HepG2 (cell line): ENCODE measurements around the gene ELAVL3. TPM values are rescaled to one million over a fixed set of nuclear protein-coding genes. Genes with fewer than 3 reads are reported as not detected.
A peak's percentile ranks its signal among the peaks of the same experiment; 100 is the strongest.

Source experiments
- FOXO1 ChIP-seq: sonication (generic); formaldehyde crosslinking; IDR thresholded peaks from 2 replicates; pipeline ENCODE4 v1.4.0; 2020; ENCODE audit warnings: missing genetic modification reagents
- GATAD1 ChIP-seq: IDR thresholded peaks from 2 replicates; pipeline ENCODE4 v1.6.1; 2016; ENCODE audit warnings: missing genetic modification reagents, missing compliant biosample characterization
- GFI1 ChIP-seq: sonication (generic); formaldehyde crosslinking; IDR thresholded peaks from 2 replicates; pipeline ENCODE4 v1.5.0; 2020; ENCODE audit warnings: missing genetic modification reagents, mild to moderate bottlenecking, borderline replicate concordance
- HNRNPH1 ChIP-seq: fragments of 200-400 bp; formaldehyde crosslinking; optimal IDR thresholded peaks from 2 replicates; pipeline ENCODE3; 2017; ENCODE audit warnings: mild to moderate bottlenecking, low read depth, low read length
- HNRNPK ChIP-seq: fragments of 200-400 bp; formaldehyde crosslinking; IDR thresholded peaks from 2 replicates; pipeline ENCODE4 v1.6.1; 2018; ENCODE audit warnings: low read length, low read depth, moderate library complexity, mild to moderate bottlenecking; ENCODE audit not compliant: poor library complexity, severe bottlenecking
- IKZF4 ChIP-seq: sonication (generic); formaldehyde crosslinking; IDR thresholded peaks from 2 replicates; pipeline ENCODE4 v1.5.1; 2020; ENCODE audit warnings: borderline replicate concordance, mild to moderate bottlenecking, low read depth, missing genetic modification reagents; ENCODE audit errors: not compliant biosample characterization
- IRF2 ChIP-seq: IDR thresholded peaks from 2 replicates; pipeline ENCODE4 v1.6.1; 2018; ENCODE audit warnings: missing genetic modification reagents, missing compliant biosample characterization
- IRF9 ChIP-seq: sonication (generic); formaldehyde crosslinking; IDR thresholded peaks from 2 replicates; pipeline ENCODE4 v1.8.0; 2022; ENCODE audit warnings: missing genetic modification reagents, mild to moderate bottlenecking, borderline replicate concordance
- KDM2A ChIP-seq: sonication (generic); formaldehyde crosslinking; IDR thresholded peaks from 2 replicates; pipeline ENCODE4 v1.4.0; 2020; ENCODE audit warnings: low read depth, missing genetic modification reagents, borderline replicate concordance
- KDM5A ChIP-seq: fragments of 200-600 bp; sonication (generic); IDR thresholded peaks from 2 replicates; pipeline ENCODE4 v1.7.0; 2018; ENCODE audit warnings: antibody characterized with exemption, mild to moderate bottlenecking, low read length, borderline replicate concordance
- MTERF4 ChIP-seq: sonication (generic); formaldehyde crosslinking; IDR thresholded peaks from 2 replicates; pipeline ENCODE4 v1.8.0; 2023; ENCODE audit warnings: mild to moderate bottlenecking, missing genetic modification reagents
- ONECUT2 ChIP-seq: sonication (generic); formaldehyde crosslinking; IDR thresholded peaks from 2 replicates; pipeline ENCODE4 v1.4.0; 2020; ENCODE audit warnings: missing genetic modification reagents
- POLR2AphosphoS2 ChIP-seq: IDR thresholded peaks from 2 replicates; pipeline ENCODE4 v1.6.1; 2011; ENCODE audit warnings: low read depth, low read length, improper control_type of control experiment
- RBFOX2 ChIP-seq: fragments of 200-400 bp; formaldehyde crosslinking; IDR thresholded peaks from 2 replicates; pipeline ENCODE4 v1.6.1; 2017; ENCODE audit warnings: low read depth, mild to moderate bottlenecking, low read length
- SOX13 ChIP-seq, 3 experiments: fragments of 450-650 bp in 1 of 3; sonication (generic) in 1 of 3; formaldehyde crosslinking in 1 of 3; IDR thresholded peaks in 2 of 3; conservative IDR thresholded peaks in 1 of 3; 2 replicates each; pipeline versions ENCODE4 v1.5.0 to v1.6.1; 2016 to 2020; ENCODE audit warnings: antibody characterized with exemption in 1 of 3, mild to moderate bottlenecking in 1 of 3, missing compliant biosample characterization in 1 of 3, missing genetic modification reagents in 1 of 3, moderate library complexity in 1 of 3
- YEATS4 ChIP-seq: sonication (generic); formaldehyde crosslinking; IDR thresholded peaks from 2 replicates; pipeline ENCODE4 v1.4.0; 2020; ENCODE audit warnings: missing genetic modification reagents, borderline replicate concordance
- ZC3H13 ChIP-seq: sonication (generic); formaldehyde crosslinking; IDR thresholded peaks from 2 replicates; pipeline ENCODE4 v1.8.1; 2023; ENCODE audit warnings: mild to moderate bottlenecking, missing genetic modification reagents, moderate library complexity
- ZFY ChIP-seq: sonication (generic); formaldehyde crosslinking; IDR thresholded peaks from 2 replicates; pipeline ENCODE4 v1.4.0; 2020; ENCODE audit warnings: missing genetic modification reagents
- ZNF383 ChIP-seq: sonication (generic); formaldehyde crosslinking; IDR thresholded peaks from 2 replicates; pipeline ENCODE4 v1.4.0; 2020; ENCODE audit warnings: missing genetic modification reagents, mild to moderate bottlenecking, borderline replicate concordance
- ZNF543 ChIP-seq: sonication (generic); formaldehyde crosslinking; IDR thresholded peaks from 2 replicates; pipeline ENCODE4 v1.4.0; 2020; ENCODE audit warnings: mild to moderate bottlenecking, missing genetic modification reagents
- ZNF546 ChIP-seq: sonication (generic); formaldehyde crosslinking; conservative IDR thresholded peaks from 2 replicates; pipeline ENCODE4 v1.8.1; 2023; ENCODE audit warnings: mild to moderate bottlenecking, missing genetic modification reagents
- ZNF557 ChIP-seq: sonication (generic); formaldehyde crosslinking; IDR thresholded peaks from 2 replicates; pipeline ENCODE4 v1.4.0; 2020; ENCODE audit warnings: missing genetic modification reagents
- ZNF605 ChIP-seq: sonication (generic); formaldehyde crosslinking; IDR thresholded peaks from 2 replicates; pipeline ENCODE4 v1.8.0; 2022; ENCODE audit warnings: mild to moderate bottlenecking, missing genetic modification reagents
- ZNF737 ChIP-seq: sonication (generic); formaldehyde crosslinking; IDR thresholded peaks from 2 replicates; pipeline ENCODE4 v1.5.0; 2020; ENCODE audit warnings: missing genetic modification reagents, mild to moderate bottlenecking, borderline replicate concordance
- ZNF761 ChIP-seq: sonication (generic); formaldehyde crosslinking; conservative IDR thresholded peaks from 2 replicates; pipeline ENCODE4 v1.4.0; 2020; ENCODE audit warnings: mild to moderate bottlenecking, missing genetic modification reagents
- ZNF770 ChIP-seq: sonication (generic); formaldehyde crosslinking; IDR thresholded peaks from 2 replicates; pipeline ENCODE4 v1.5.0; 2020; ENCODE audit warnings: mild to moderate bottlenecking, missing genetic modification reagents
- polyA plus RNA-seq, 8 experiments: library from polyadenylated mRNA; depleted of rRNA in 3 of 8; stranded (reverse) in 7 of 8; unstranded in 1 of 8; fragments of >200 nt; fragmentation: Illumina TruSeq in 4 of 8; extraction: Trizol in 4 of 8; gene quantifications; 2 replicates each; pipeline versions ENCODE4 v1.2.1 to v1.2.3, GENCODE V29; 2011 to 2016; ENCODE audit warnings: low read depth in 4 of 8, missing spikeins in 1 of 8, mixed read lengths in 1 of 8; ENCODE audit not compliant: insufficient read depth in 1 of 8
- total RNA-seq, 5 experiments: library from RNA; depleted of rRNA; stranded (reverse); fragments of >200 nt; fragmentation: Illumina TruSeq; extraction: Trizol; gene quantifications; 2 replicates each; pipeline ENCODE4 v1.2.3, GENCODE V29; 2016; ENCODE audit warnings: low read depth in 1 of 5

The ELAVL3 gene
- total and polyA plus RNA-seq, 2 of the 13 experiments (the other 11 are each of a cell fraction or from before 2014, with no cell fraction given) = 0.03 TPM; not detected in 1

- TF ChIP-seq ZNF761 (CRISPR knock-in tag) = peak; percentile 67; the same call in 1 of the 2 replicates
- TF ChIP-seq ZNF770 (CRISPR knock-in tag) = peak; percentile 51; the same call in 1 of the 2 replicates
- TF ChIP-seq ZFY (CRISPR knock-in tag) = peak; percentile 80; the same call in 1 of the 2 replicates
- no peak for TF ChIP-seq SOX13 (IDR thresholded peaks at IDR 0.05)
- TF ChIP-seq SOX13 (CRISPR knock-in tag; conservative IDR thresholded peaks at IDR 0.05 in 1 of 2, IDR thresholded peaks at IDR 0.05 in 1 of 2) = no peak
- TF ChIP-seq FOXO1 (CRISPR knock-in tag) = peak; percentile 39; the same call in 1 of the 2 replicates
- TF ChIP-seq IKZF4 (CRISPR knock-in tag) = no peak
- TF ChIP-seq HNRNPH1 = no peak
- peak; percentile 86; the same call in 1 of the 2 replicates for TF ChIP-seq YEATS4 (CRISPR knock-in tag)
- TF ChIP-seq KDM2A = peak; percentile 93
- TF ChIP-seq KDM5A = peak; percentile 88; the same call in 1 of the 2 replicates
- TF ChIP-seq ONECUT2 (CRISPR knock-in tag) = no peak
- no peak for TF ChIP-seq ZNF557 (CRISPR knock-in tag)
- peak; percentile 22 for TF ChIP-seq HNRNPK
- TF ChIP-seq MTERF4 (CRISPR knock-in tag) = 0 out of 2 replicates have a peak, but pooled peaks have one; percentile 8
- TF ChIP-seq POLR2AphosphoS2 = 0 out of 2 replicates have a peak, but pooled peaks have one; percentile 68
- TF ChIP-seq ZNF383 (CRISPR knock-in tag) = no peak
- peak; percentile 24; the same call in 1 of the 2 replicates for TF ChIP-seq ZNF543 (CRISPR knock-in tag)
- TF ChIP-seq IRF9 (CRISPR knock-in tag) = peak; percentile 34; the same call in 1 of the 2 replicates
- peak; percentile 97 for TF ChIP-seq ZC3H13 (CRISPR knock-in tag)
- peak; percentile 87 for TF ChIP-seq GATAD1 (CRISPR knock-in tag)
- no peak; the same call in 1 of the 2 replicates for TF ChIP-seq ZNF605 (CRISPR knock-in tag)
- peak; percentile 90 for TF ChIP-seq RBFOX2
- TF ChIP-seq GFI1 (CRISPR knock-in tag) = no peak
- TF ChIP-seq IRF2 (CRISPR knock-in tag) = peak; percentile 16; the same call in 1 of the 2 replicates
- TF ChIP-seq ZNF546 (CRISPR knock-in tag) = 0 out of 2 replicates have a peak, but pooled peaks have one; percentile 49
- no peak for TF ChIP-seq ZNF737 (CRISPR knock-in tag)
Measured at GRCh38 chr19:11505504-11506100, 24.8 kb upstream of the ELAVL3 start, which contains the start of gene ZNF653 (continued).
